SK-N-SH (cell line): Measurements from ENCODE around the gene GBA3. TPM values are rescaled to one million over a fixed set of nuclear protein-coding genes. Genes with fewer than 3 reads are reported as not detected.

Source experiments
- CTCF ChIA-PET: fragments of 300-600, 350-600 bp; formaldehyde crosslinking; extraction: SDS; loops from one replicate; lab custom pipeline; 2021; lab: Yijun Ruan, JAX
- POLR2A ChIA-PET: fragments of 350-600 bp; sonication (Branson Sonifier 250); formaldehyde crosslinking; extraction: SDS; loops from one replicate; lab custom pipeline; 2020; ENCODE audit warnings: antibody characterized with exemption, inconsistent platforms; lab: Yijun Ruan, JAX
- DNase-seq: peaks from one replicate; pipeline ENCODE4 v3.0.0; 2012
- H2AFZ ChIP-seq: fragments of 200-600 bp; sonication (generic); 2 replicates; pipeline ENCODE4 v1.8.1; 2016; ENCODE audit warnings: antibody characterized with exemption, mild to moderate bottlenecking, low read depth
- H3F3A ChIP-seq: fragments of 200-600 bp; sonication (generic); replicated peaks from 2 replicates; pipeline ENCODE3; 2016; ENCODE audit warnings: antibody characterized with exemption, mild to moderate bottlenecking; ENCODE audit not compliant: insufficient read depth
- H3K27ac ChIP-seq, 2 experiments: fragments of 200-500 bp in 1 of 2; fragments of 200-600 bp in 1 of 2; sonication (Bioruptor generic) in 1 of 2; sonication (generic), shearing (Covaris generic) in 1 of 2; 2 replicates each; pipeline versions ENCODE4 v1.5.1 to v1.6.1; 2014 to 2016; ENCODE audit warnings: low read depth in 2 of 2, inconsistent platforms in 1 of 2, low read length in 1 of 2, mild to moderate bottlenecking in 1 of 2, mixed read lengths in 1 of 2
- H3K27me3 ChIP-seq: fragments of 200-600 bp; sonication (generic), shearing (Covaris generic); 2 replicates; pipeline ENCODE4 v1.6.1; 2016; ENCODE audit warnings: mixed run types; ENCODE audit not compliant: insufficient read depth
- H3K36me3 ChIP-seq, 2 experiments: fragments of 200-500 bp in 1 of 2; fragments of 200-600 bp in 1 of 2; sonication (Bioruptor generic) in 1 of 2; sonication (generic) in 1 of 2; replicated peaks in 1 of 2; 2 replicates each; pipeline versions ENCODE3 to v1.5.1; 2014 to 2016; ENCODE audit warnings: low read length in 1 of 2, mild to moderate bottlenecking in 1 of 2; ENCODE audit not compliant: insufficient read depth in 2 of 2, control insufficient read depth in 1 of 2
- H3K4me1 ChIP-seq, 2 experiments: fragments of 200-500 bp in 1 of 2; fragments of 200-600 bp in 1 of 2; sonication (Bioruptor generic) in 1 of 2; sonication (generic), shearing (Covaris generic) in 1 of 2; 2 replicates each; pipeline versions ENCODE4 v1.5.1 to v1.6.1; 2014 to 2016; ENCODE audit warnings: low read depth in 1 of 2, low read length in 1 of 2, mixed run types in 1 of 2; ENCODE audit not compliant: insufficient read depth in 2 of 2, control insufficient read depth in 1 of 2
- H3K4me2 ChIP-seq: fragments of 200-600 bp; sonication (generic), shearing (Covaris generic); 2 replicates; pipeline ENCODE4 v1.6.1; 2017; ENCODE audit warnings: mixed run types
- H3K4me3 ChIP-seq, 2 experiments: fragments of 200-500 bp in 1 of 2; fragments of 200-600 bp in 1 of 2; sonication (Bioruptor generic) in 1 of 2; sonication (generic), shearing (Covaris generic) in 1 of 2; 2 replicates each; pipeline versions ENCODE4 v1.5.1 to v1.8.1; 2014 to 2016; ENCODE audit warnings: low read depth in 2 of 2, inconsistent platforms in 1 of 2, low read length in 1 of 2, mild to moderate bottlenecking in 1 of 2, mixed read lengths in 1 of 2, moderate library complexity in 1 of 2
- H3K79me2 ChIP-seq: fragments of 200-600 bp; sonication (generic); 2 replicates; pipeline ENCODE4 v1.8.1; 2017; ENCODE audit warnings: mild to moderate bottlenecking; ENCODE audit not compliant: insufficient read depth
- H3K9ac ChIP-seq: fragments of 200-600 bp; sonication (generic); 2 replicates; pipeline ENCODE4 v1.6.1; 2017; ENCODE audit warnings: mixed run types
- H3K9me2 ChIP-seq: fragments of 200-600 bp; sonication (generic); 2 replicates; pipeline ENCODE4 v1.6.1; 2017; ENCODE audit warnings: mixed run types
- H3K9me3 ChIP-seq: fragments of 200-600 bp; sonication (generic); 2 replicates; pipeline ENCODE4 v1.6.1; 2017; ENCODE audit warnings: mixed run types, mild to moderate bottlenecking, moderate library complexity
- H4K20me1 ChIP-seq: fragments of 200-600 bp; sonication (generic); 2 replicates; pipeline ENCODE4 v1.6.1; 2017; ENCODE audit warnings: mild to moderate bottlenecking, mixed run types; ENCODE audit not compliant: insufficient read depth
- EZH2phosphoT487 ChIP-seq: fragments of 200-600 bp; sonication (generic); IDR thresholded peaks from 2 replicates; pipeline ENCODE4 v1.6.1; 2017; ENCODE audit warnings: low read depth, mixed run types, mild to moderate bottlenecking, antibody characterized with exemption, moderate library complexity, borderline replicate concordance
- FOXM1 ChIP-seq: IDR thresholded peaks from 2 replicates; pipeline ENCODE4 v1.4.0; 2012; ENCODE audit warnings: low read depth, mild to moderate bottlenecking
- JUND ChIP-seq: IDR thresholded peaks from 2 replicates; pipeline ENCODE4 v1.4.0; 2012
- NFIC ChIP-seq: IDR thresholded peaks from 2 replicates; pipeline ENCODE4 v1.4.0; 2012; ENCODE audit warnings: borderline replicate concordance
- NRF1 ChIP-seq: IDR thresholded peaks from 2 replicates; pipeline ENCODE4 v1.6.1; 2012; ENCODE audit warnings: low read depth, mild to moderate bottlenecking, low read length
- RAD21 ChIP-seq: IDR thresholded peaks from 2 replicates; pipeline ENCODE4 v1.6.1; 2012; ENCODE audit warnings: mild to moderate bottlenecking, low read length
- RXRA ChIP-seq: IDR thresholded peaks from 2 replicates; pipeline ENCODE4 v1.4.0; 2012; ENCODE audit warnings: low read depth, mild to moderate bottlenecking, borderline replicate concordance
- SIN3A ChIP-seq: IDR thresholded peaks from 2 replicates; pipeline ENCODE4 v1.6.1; 2012; ENCODE audit warnings: low read depth, mild to moderate bottlenecking, low read length, moderate library complexity, borderline replicate concordance
- SMC3 ChIP-seq: IDR thresholded peaks from 2 replicates; pipeline ENCODE4 v1.6.1; 2012; ENCODE audit warnings: low read depth, low read length, improper control_type of control experiment
- TCF12 ChIP-seq: IDR thresholded peaks from 2 replicates; pipeline ENCODE4 v1.4.0; 2012
- TEAD4 ChIP-seq: IDR thresholded peaks from 2 replicates; pipeline ENCODE4 v1.4.0; 2012; ENCODE audit warnings: mild to moderate bottlenecking, borderline replicate concordance; ENCODE audit not compliant: insufficient read depth
- WGBS: methylation state at CpG from one replicate; pipeline ENCODE4 v1.1.6; 2017; ENCODE audit warnings: low lambda C conversion rate; 5-methylcytosine and 5-hydroxymethylcytosine counted together
- polyA plus RNA-seq, 3 experiments: library from polyadenylated mRNA; depleted of rRNA; stranded (reverse); fragments of >200 nt; gene quantifications; 2 replicates each; pipeline ENCODE4 v1.2.3, GENCODE V29; 2012
- TF ChIP-seq, protein P1 (sequence below): IDR thresholded peaks from 2 replicates; pipeline ENCODE4 v1.4.0; 2012; ENCODE audit warnings: low read depth, borderline replicate concordance
- TF ChIP-seq, protein P2 (sequence below): fragments of 150-350 bp; IDR thresholded peaks from 2 replicates; pipeline ENCODE4 v1.6.1; 2016; ENCODE audit warnings: mild to moderate bottlenecking, low read depth, low read length

The GBA3 gene
- polyA plus RNA-seq, 1 of the 3 experiments (the other 2 are of a cell fraction): not detected

DNA sequence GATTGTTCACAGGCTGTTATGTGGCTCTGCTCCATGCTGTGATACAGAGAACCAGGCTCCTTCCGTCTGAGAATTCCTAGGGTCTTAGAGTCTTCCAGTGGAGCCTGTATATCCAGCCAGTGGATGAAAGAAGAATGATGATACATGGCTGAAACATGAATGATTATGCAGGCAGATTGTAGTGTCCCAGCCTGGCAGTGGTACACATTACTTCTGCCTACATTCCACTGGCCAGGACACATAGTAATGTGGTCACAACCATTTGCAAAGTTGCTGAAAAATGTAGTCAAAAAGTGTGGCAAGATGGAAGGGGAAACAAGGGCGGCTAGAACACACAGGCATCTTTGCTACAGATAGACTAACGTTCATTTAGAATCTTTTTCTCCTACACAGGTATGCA, 4.5 kb upstream of the GBA3 start:
- WGBS: 3% methylated on average over 3 of the region's 3 CpGs
- no peak overlapping the region for H3K4me3 ChIP-seq
- no peaks in the 10 kb centered on the region for H4K20me1 ChIP-seq
- no peaks in the 10 kb centered on the region for H3K9me2 ChIP-seq
- H3K79me2 ChIP-seq: no peaks in the 10 kb centered on the region
- no peaks in the 10 kb centered on the region for H3K9me3 ChIP-seq
- POLR2A ChIA-PET: no interaction called here
- no peaks in the 10 kb centered on the region for H3F3A ChIP-seq
- H3K36me3 ChIP-seq: no peaks in the 10 kb centered on the region
- H3K27ac ChIP-seq: no peak overlapping the region
- no peak overlapping the region for H3K9ac ChIP-seq
- CTCF ChIA-PET: interaction anchor here (1.0 kb wide), 1 partner anchor 27 kb away, joined by 3 read pairs; no protein-coding TSS in a partner anchor
- H3K27me3 ChIP-seq: peaks cover 17% of the 10 kb centered on the region; the same call in 1 of the 2 replicates
- H3K4me2 ChIP-seq: no peak overlapping the region
- DNase-seq: no peak
- no peaks in the 10 kb centered on the region for H3K4me1 ChIP-seq
- TF ChIP-seq NRF1 (no peak), SMC3 (no peak), SIN3A (no peak), RXRA (no peak), TEAD4 (no peak), EZH2phosphoT487 (no peak), RAD21 (no peak), JUND (no peak), FOXM1 (no peak), TCF12 (no peak)
- TF ChIP-seq, protein P1, sequence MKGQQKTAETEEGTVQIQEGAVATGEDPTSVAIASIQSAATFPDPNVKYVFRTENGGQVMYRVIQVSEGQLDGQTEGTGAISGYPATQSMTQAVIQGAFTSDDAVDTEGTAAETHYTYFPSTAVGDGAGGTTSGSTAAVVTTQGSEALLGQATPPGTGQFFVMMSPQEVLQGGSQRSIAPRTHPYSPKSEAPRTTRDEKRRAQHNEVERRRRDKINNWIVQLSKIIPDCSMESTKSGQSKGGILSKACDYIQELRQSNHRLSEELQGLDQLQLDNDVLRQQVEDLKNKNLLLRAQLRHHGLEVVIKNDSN: no peak
- TF ChIP-seq, protein P2, sequence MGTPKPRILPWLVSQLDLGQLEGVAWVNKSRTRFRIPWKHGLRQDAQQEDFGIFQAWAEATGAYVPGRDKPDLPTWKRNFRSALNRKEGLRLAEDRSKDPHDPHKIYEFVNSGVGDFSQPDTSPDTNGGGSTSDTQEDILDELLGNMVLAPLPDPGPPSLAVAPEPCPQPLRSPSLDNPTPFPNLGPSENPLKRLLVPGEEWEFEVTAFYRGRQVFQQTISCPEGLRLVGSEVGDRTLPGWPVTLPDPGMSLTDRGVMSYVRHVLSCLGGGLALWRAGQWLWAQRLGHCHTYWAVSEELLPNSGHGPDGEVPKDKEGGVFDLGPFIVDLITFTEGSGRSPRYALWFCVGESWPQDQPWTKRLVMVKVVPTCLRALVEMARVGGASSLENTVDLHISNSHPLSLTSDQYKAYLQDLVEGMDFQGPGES: no peak
- H2AFZ ChIP-seq: no peak overlapping the region

DNA sequence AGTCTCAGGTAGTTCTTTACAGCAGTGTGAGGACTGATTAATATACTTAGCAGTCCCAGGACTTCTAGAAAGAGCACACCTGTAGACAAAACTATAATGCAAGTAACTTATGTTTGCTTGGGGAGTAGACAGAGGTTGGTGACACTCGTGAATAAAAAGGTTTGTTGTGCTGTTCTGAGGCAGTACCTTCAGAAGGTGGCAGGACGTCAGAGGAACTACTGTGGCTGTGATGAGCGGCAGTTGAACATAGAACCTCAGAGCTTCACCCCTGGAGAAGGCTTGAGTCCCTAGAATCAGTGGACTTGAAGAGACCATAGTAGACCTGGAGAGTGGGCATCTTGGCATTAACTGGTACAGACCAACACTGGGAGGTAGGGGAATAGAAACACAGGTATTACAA, 3.3 kb upstream of the GBA3 start:
- 30% methylated on average over 3 of the region's 3 CpGs for WGBS
- ChIA-PET POLR2A (no interaction called here), CTCF (interaction anchor here (1.2 kb wide), 1 partner anchor 279 kb away, joined by 13 read pairs; no protein-coding TSS in a partner anchor)
- Histone ChIP-seq H3K27me3 (peaks cover 24% of the 10 kb centered on the region; the same call in 1 of the 2 replicates), H3K27ac (no peak overlapping the region), H3K4me3 (no peak overlapping the region), H3K9me2 (no peaks in the 10 kb centered on the region), H3K36me3 (no peaks in the 10 kb centered on the region), H2AFZ (no peak overlapping the region), H3K79me2 (no peaks in the 10 kb centered on the region), H3F3A (no peaks in the 10 kb centered on the region), H3K9me3 (no peaks in the 10 kb centered on the region), H3K4me1 (no peaks in the 10 kb centered on the region), H3K9ac (no peak overlapping the region), H3K4me2 (no peak overlapping the region), H4K20me1 (no peaks in the 10 kb centered on the region)
- DNase-seq: no peak
- TF ChIP-seq NFIC (no peak), TCF12 (no peak), FOXM1 (no peak), NRF1 (no peak)
